HepG2 (cell line): ENCODE data around the gene DNAJB6. TPM values are rescaled to one million over a fixed set of nuclear protein-coding genes. Genes with fewer than 3 reads are reported as not detected.
A peak's percentile ranks its signal among the peaks of the same experiment; 100 is the strongest.

Experiments used
- ATAC-seq: fragments of 200-7000 bp; cut with Tn5 transposase; 3 replicates; pipeline ENCODE4 v1.9.1; 2020; ENCODE audit warnings: mild to moderate bottlenecking, moderate library complexity
- BruUV-seq: library from RNA; stranded (reverse); fragments of 400-500 nt; replicated peaks from 2 replicates; lab custom pipeline; 2021; lab: Mats Ljungman, UMichigan
- CTCF ChIA-PET: fragments of 300-600 bp; formaldehyde crosslinking; extraction: SDS; loops from one replicate; lab custom pipeline; 2021; ENCODE audit warnings: low total read pairs, inconsistent platforms, low intra/inter-chr PET ratio; lab: Yijun Ruan, JAX
- POLR2A ChIA-PET: fragments of 350-600 bp; sonication (Branson Sonifier 250); formaldehyde crosslinking; loops from one replicate; lab custom pipeline; 2020; ENCODE audit warnings: antibody characterized with exemption, inconsistent platforms; lab: Yijun Ruan, JAX
- DNase-seq: peaks from one replicate; pipeline ENCODE4 v3.0.0-alpha.2; 2015; ENCODE audit warnings: low spot score
- FAIRE-seq: peaks from 3 replicates; lab custom pipeline; 2011; peaks lifted over from hg19 to GRCh38; lab: Jason Lieb, UNC
- H2AFZ ChIP-seq: one replicate; pipeline ENCODE4 v1.6.1; 2011; ENCODE audit warnings: low read length, inconsistent platforms
- H3K27ac ChIP-seq: fragments of 300-600 bp; 3 replicates; pipeline ENCODE4 v1.8.0; 2011; ENCODE audit warnings: mixed run types, mild to moderate bottlenecking, mixed read lengths, low read length, inconsistent platforms; ENCODE audit not compliant: insufficient read depth; ENCODE audit errors: extremely low read length
- H3K27me3 ChIP-seq, 2 experiments: fragments of 200-600 bp in 1 of 2; 2 replicates in 1 of 2; 3 replicates in 1 of 2; pipeline versions ENCODE4 v1.6.0 to v1.8.0; 2011; ENCODE audit warnings: low read length in 2 of 2, mild to moderate bottlenecking in 2 of 2, moderate library complexity in 2 of 2, inconsistent platforms in 1 of 2; ENCODE audit not compliant: insufficient read depth in 2 of 2, control insufficient read depth in 1 of 2
- H3K36me3 ChIP-seq, 2 experiments: fragments of 200-600 bp in 1 of 2; replicated peaks in 1 of 2; 2 replicates in 1 of 2; 3 replicates in 1 of 2; pipeline versions ENCODE4 v1.5.1 to v1.8.0; 2011; ENCODE audit warnings: low read length in 2 of 2, inconsistent platforms in 1 of 2; ENCODE audit not compliant: insufficient read depth in 2 of 2, control insufficient read depth in 1 of 2
- H3K4me1 ChIP-seq: 2 replicates; pipeline ENCODE4 v1.5.1; 2012; ENCODE audit warnings: low read length, inconsistent platforms; ENCODE audit not compliant: insufficient read depth
- H3K4me2 ChIP-seq: 2 replicates; pipeline ENCODE4 v1.6.0; 2011; ENCODE audit warnings: low read depth, low read length, inconsistent platforms
- H3K4me3 ChIP-seq, 3 experiments: fragments of 200-600 bp in 1 of 3; sonication (generic), shearing (Covaris generic) in 1 of 3; replicated peaks in 1 of 3; 2 replicates each; pipeline ENCODE4 v1.5.1; 2011 to 2016; ENCODE audit warnings: low read length in 3 of 3, inconsistent platforms in 2 of 3, low read depth in 2 of 3, mild to moderate bottlenecking in 2 of 3, control low read depth in 1 of 3, mixed read lengths in 1 of 3; ENCODE audit not compliant: insufficient read depth in 1 of 3
- H3K79me2 ChIP-seq: one replicate; pipeline ENCODE4 v1.6.1; 2011; ENCODE audit warnings: low read length, inconsistent platforms; ENCODE audit not compliant: insufficient read depth
- H3K9ac ChIP-seq: 2 replicates; pipeline ENCODE4 v1.6.0; 2011; ENCODE audit warnings: mild to moderate bottlenecking, low read depth, low read length, inconsistent platforms; ENCODE audit not compliant: insufficient read depth
- H3K9me3 ChIP-seq: 2 replicates; pipeline ENCODE4 v1.5.1; 2012; ENCODE audit warnings: mild to moderate bottlenecking, low read length
- H4K20me1 ChIP-seq: 2 replicates; pipeline ENCODE4 v1.6.0; 2011; ENCODE audit warnings: inconsistent platforms, mild to moderate bottlenecking, low read length, moderate library complexity; ENCODE audit not compliant: insufficient read depth
- CEBPB ChIP-seq: IDR thresholded peaks from 2 replicates; pipeline ENCODE4 v1.6.1; 2011; ENCODE audit warnings: low read depth, low read length, improper control_type of control experiment, borderline replicate concordance
- MLLT10 ChIP-seq: sonication (generic); formaldehyde crosslinking; IDR thresholded peaks from 2 replicates; pipeline ENCODE4 v1.4.0; 2020; ENCODE audit warnings: missing genetic modification reagents
- RBM22 ChIP-seq: fragments of 200-400 bp; formaldehyde crosslinking; optimal IDR thresholded peaks from 2 replicates; pipeline ENCODE3; 2017; ENCODE audit warnings: mild to moderate bottlenecking, low read length, moderate library complexity
- ZMYM3 ChIP-seq: sonication (generic); formaldehyde crosslinking; IDR thresholded peaks from 2 replicates; pipeline ENCODE4 v1.5.1; 2020; ENCODE audit warnings: mild to moderate bottlenecking, missing genetic modification reagents
- ZNF253 ChIP-seq: sonication (generic); formaldehyde crosslinking; IDR thresholded peaks from 2 replicates; pipeline ENCODE4 v1.8.0; 2022; ENCODE audit warnings: mild to moderate bottlenecking, missing genetic modification reagents, borderline replicate concordance
- ZNF766 ChIP-seq: sonication (generic); formaldehyde crosslinking; IDR thresholded peaks from 2 replicates; pipeline ENCODE4 v1.5.0; 2020; ENCODE audit warnings: missing genetic modification reagents, borderline replicate concordance
- WGBS: methylation state at CpG from one replicate; pipeline ENCODE4 v1.1.6; 2017; ENCODE audit warnings: low lambda C conversion rate; 5-methylcytosine and 5-hydroxymethylcytosine counted together
- in situ Hi-C: cut with HindIII; loops from 2 replicates; pipeline ENCODE4 v1.10.0; 2017; ENCODE audit warnings: low pct_unique_long_range_greater_than_20kb; ENCODE audit not compliant: extremely low pct_ligation_motif_present
- intact Hi-C: fragments of 100-400 bp; cut with micrococcal nuclease; formaldehyde crosslinking; loops from one replicate; pipeline ENCODE4 v1.10.0; 2022; ENCODE audit not compliant: unreplicated experiment
- polyA plus RNA-seq, 8 experiments: library from polyadenylated mRNA; depleted of rRNA in 3 of 8; stranded (reverse) in 7 of 8; unstranded in 1 of 8; fragments of >200 nt; fragmentation: Illumina TruSeq in 4 of 8; extraction: Trizol in 4 of 8; gene quantifications; 2 replicates each; pipeline versions ENCODE4 v1.2.1 to v1.2.3, GENCODE V29; 2011 to 2016; ENCODE audit warnings: low read depth in 4 of 8, missing spikeins in 1 of 8, mixed read lengths in 1 of 8; ENCODE audit not compliant: insufficient read depth in 1 of 8
- total RNA-seq, 5 experiments: library from RNA; depleted of rRNA; stranded (reverse); fragments of >200 nt; fragmentation: Illumina TruSeq; extraction: Trizol; gene quantifications; 2 replicates each; pipeline ENCODE4 v1.2.3, GENCODE V29; 2016; ENCODE audit warnings: low read depth in 1 of 5

Gene DNAJB6
- total and polyA plus RNA-seq, 2 of the 13 experiments (the other 11 are each of a cell fraction or from before 2014, with no cell fraction given) = 29.9 to 53.9 TPM

DNA sequence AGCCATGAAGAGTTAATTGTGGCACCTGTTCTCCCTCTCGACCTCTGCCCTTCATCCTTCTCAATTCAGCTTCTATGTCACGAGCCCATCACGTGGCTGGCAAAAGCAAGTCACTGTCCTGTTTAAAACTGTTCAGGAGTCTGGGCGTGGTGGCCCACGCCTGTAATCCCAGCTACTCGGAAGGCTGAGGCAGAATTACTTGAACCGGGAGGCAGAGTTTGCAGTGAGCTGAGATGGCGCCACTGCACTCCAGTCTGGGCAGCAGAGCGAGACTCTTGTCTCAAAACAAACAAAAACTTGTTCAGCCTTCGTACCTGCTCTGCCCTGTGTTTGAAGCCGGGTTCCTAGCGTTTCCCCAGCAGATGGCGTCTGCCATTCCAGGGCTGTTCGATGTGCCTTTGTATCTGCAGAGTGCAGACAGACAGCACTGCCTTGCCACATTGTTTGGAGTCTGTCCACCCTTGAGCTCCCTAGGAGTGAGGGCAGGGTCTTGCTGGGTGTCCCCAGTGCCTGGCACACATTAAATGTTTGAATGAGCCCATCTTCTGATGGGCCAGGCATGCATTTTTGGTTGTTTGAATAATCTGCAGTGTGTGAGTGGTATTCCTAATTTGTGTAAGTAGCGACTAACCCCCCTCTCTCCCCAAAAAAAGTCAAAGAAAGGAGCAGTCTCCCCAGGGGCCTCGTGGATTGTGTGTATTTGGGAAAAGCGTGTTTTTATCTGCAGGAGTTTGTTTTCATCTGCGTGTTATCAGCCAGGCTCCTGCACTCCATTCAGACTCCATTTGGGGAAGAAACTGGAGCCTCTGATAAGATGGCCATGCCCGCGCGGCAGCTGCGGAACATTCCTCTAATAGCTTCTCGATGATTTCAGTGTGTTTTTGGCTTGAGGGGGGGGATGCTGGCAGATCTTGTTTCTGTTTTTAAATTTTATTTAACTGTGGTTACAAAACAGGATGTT lies 61.2 kb downstream of the DNAJB6 start (continued):
- TF ChIP-seq ZMYM3 (CRISPR knock-in tag) = peak; percentile 64; the same call in 1 of the 2 replicates
- peak; percentile 32 for TF ChIP-seq RBM22
- TF ChIP-seq ZNF253 = no peak

DNA sequence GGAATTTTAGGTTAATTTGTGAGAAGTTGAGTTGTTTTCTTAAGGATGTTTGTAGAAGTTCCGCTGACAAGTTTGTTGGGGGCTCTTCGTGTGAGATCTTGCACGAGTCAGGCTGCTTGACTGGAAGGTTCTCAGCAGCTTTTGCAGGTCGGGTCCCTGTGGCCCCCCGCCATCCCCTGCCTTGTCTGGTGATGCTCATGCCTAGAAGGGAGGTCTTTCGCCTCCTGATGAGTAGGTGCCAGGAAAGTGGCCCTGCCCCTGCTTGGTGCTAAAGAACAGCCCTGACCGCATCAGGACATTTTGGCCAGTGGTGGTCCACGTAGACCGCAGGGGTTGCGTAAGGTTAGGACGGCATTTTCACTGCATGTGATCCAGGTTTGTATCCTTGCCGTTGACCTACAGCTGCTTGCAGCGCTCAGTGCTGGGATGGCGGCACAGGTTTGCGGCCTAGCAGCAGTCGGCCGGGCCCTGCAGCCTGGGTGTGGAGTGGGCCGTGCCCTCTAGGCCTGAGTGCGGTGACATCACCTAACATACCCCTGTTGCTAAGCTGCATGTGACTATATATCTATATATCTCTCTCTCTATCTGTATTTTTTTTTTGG lies 62.4 kb downstream of the DNAJB6 start:
- Histone ChIP-seq H3K9ac (no peak overlapping the region), H3K4me2 (no peak overlapping the region), H3K79me2 (peaks cover 2% of the 10 kb centered on the region), H3K9me3 (no peaks in the 10 kb centered on the region), H3K27me3 (no peaks in the 10 kb centered on the region), H3K27ac (no peak overlapping the region), H3K36me3 (peaks cover 5 to 19% of the 10 kb centered on the region in 2 experiments; a peak in 4 of 5 replicates), H4K20me1 (no peaks in the 10 kb centered on the region; the same call in 1 of the 2 replicates), H3K4me1 (no peaks in the 10 kb centered on the region), H2AFZ (no peak overlapping the region), H3K4me3 (no peak overlapping the region)
- BruUV-seq = no TSS peak
- intact Hi-C loops (no loop called here), in situ Hi-C loops (no loop called here)
- FAIRE-seq (no peak), DNase-seq (no peak), ATAC-seq (no peak)
- TF ChIP-seq CEBPB (peak; percentile 33; the same call in 1 of the 2 replicates), RBM22 (peak; percentile 19), MLLT10 (CRISPR knock-in tag) (no peak), ZNF766 (no peak)
- ChIA-PET POLR2A (no interaction called here), CTCF (no interaction called here)
- 94% methylated on average over 11 of the region's 19 CpGs for WGBS
